Glutamatergic neuron (in vitro differentiated cells): ENCODE data around the gene TSSC4. TPM values are rescaled to one million over a fixed set of nuclear protein-coding genes. Genes with fewer than 3 reads are reported as not detected.

ENCODE experiments used
- DNase-seq: peaks from one replicate; pipeline ENCODE4 v3.0.0; 2022
- H3K27ac Mint-ChIP-seq: one replicate; pipeline ENCODE4 v1.8.0; 2020; ENCODE audit warnings: mild to moderate bottlenecking, mixed read lengths, inconsistent platforms; ENCODE audit not compliant: unreplicated experiment
- H3K27me3 Mint-ChIP-seq: one replicate; pipeline ENCODE4 v1.8.0; 2020; ENCODE audit warnings: mild to moderate bottlenecking, moderate library complexity, mixed read lengths, inconsistent platforms; ENCODE audit not compliant: unreplicated experiment
- H3K36me3 Mint-ChIP-seq: one replicate; pipeline ENCODE4 v1.8.0; 2020; ENCODE audit warnings: mild to moderate bottlenecking, mixed read lengths, inconsistent platforms; ENCODE audit not compliant: unreplicated experiment
- H3K4me1 Mint-ChIP-seq: one replicate; pipeline ENCODE4 v1.8.0; 2020; ENCODE audit warnings: mild to moderate bottlenecking, low read depth, mixed read lengths, inconsistent platforms; ENCODE audit not compliant: unreplicated experiment
- H3K4me3 Mint-ChIP-seq: one replicate; pipeline ENCODE4 v1.8.0; 2020; ENCODE audit warnings: mild to moderate bottlenecking, mixed read lengths, inconsistent platforms; ENCODE audit not compliant: unreplicated experiment
- H3K9me3 Mint-ChIP-seq: one replicate; pipeline ENCODE4 v1.8.0; 2020; ENCODE audit warnings: mild to moderate bottlenecking, moderate library complexity, mixed read lengths, inconsistent platforms; ENCODE audit not compliant: unreplicated experiment
- total RNA-seq: library from RNA; stranded (reverse); fragmentation: NEBNext Ultra II Directional; extraction: Animal tissue kit (Norgen Biotek cat#: 25700); gene quantifications from one replicate; pipeline ENCODE4 v1.2.1, GENCODE V29; 2021; ENCODE audit not compliant: unreplicated experiment
- TF ChIP-seq, protein P1 (sequence below): fragments of 200-600 bp; sonication (generic); IDR thresholded peaks from one replicate; pipeline ENCODE4 v1.5.0; 2021; ENCODE audit not compliant: partially characterized antibody, unreplicated experiment

Gene TSSC4
- total RNA-seq, 1 donor from 2014 or later = 49.7 TPM

DNA sequence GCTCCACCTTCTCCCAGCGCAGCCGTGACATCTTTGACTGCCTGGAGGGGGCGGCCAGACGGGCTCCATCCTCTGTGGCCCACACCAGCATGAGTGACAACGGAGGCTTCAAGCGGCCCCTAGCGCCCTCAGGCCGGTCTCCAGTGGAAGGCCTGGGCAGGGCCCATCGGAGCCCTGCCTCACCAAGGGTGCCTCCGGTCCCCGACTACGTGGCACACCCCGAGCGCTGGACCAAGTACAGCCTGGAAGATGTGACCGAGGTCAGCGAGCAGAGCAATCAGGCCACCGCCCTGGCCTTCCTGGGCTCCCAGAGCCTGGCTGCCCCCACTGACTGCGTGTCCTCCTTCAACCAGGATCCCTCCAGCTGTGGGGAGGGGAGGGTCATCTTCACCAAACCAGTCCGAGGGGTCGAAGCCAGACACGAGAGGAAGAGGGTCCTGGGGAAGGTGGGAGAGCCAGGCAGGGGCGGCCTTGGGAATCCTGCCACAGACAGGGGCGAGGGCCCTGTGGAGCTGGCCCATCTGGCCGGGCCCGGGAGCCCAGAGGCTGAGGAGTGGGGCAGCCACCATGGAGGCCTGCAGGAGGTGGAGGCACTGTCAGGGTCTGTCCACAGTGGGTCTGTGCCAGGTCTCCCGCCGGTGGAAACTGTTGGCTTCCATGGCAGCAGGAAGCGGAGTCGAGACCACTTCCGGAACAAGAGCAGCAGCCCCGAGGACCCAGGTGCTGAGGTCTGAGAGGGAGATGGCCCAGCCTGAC is 2.5 kb downstream of the TSSC4 start:
- H3K36me3 Mint-ChIP-seq = no peaks in the 10 kb centered on the region
- H3K9me3 Mint-ChIP-seq = peaks cover 5% of the 10 kb centered on the region
- H3K27me3 Mint-ChIP-seq = peaks cover 6% of the 10 kb centered on the region
- no peak overlapping the region for H3K27ac Mint-ChIP-seq
- TF ChIP-seq, protein P1, sequence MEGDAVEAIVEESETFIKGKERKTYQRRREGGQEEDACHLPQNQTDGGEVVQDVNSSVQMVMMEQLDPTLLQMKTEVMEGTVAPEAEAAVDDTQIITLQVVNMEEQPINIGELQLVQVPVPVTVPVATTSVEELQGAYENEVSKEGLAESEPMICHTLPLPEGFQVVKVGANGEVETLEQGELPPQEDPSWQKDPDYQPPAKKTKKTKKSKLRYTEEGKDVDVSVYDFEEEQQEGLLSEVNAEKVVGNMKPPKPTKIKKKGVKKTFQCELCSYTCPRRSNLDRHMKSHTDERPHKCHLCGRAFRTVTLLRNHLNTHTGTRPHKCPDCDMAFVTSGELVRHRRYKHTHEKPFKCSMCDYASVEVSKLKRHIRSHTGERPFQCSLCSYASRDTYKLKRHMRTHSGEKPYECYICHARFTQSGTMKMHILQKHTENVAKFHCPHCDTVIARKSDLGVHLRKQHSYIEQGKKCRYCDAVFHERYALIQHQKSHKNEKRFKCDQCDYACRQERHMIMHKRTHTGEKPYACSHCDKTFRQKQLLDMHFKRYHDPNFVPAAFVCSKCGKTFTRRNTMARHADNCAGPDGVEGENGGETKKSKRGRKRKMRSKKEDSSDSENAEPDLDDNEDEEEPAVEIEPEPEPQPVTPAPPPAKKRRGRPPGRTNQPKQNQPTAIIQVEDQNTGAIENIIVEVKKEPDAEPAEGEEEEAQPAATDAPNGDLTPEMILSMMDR = no peak
- no peak overlapping the region for H3K4me3 Mint-ChIP-seq
- peaks cover 5% of the 10 kb centered on the region for H3K4me1 Mint-ChIP-seq
- DNase-seq = no peak

DNA sequence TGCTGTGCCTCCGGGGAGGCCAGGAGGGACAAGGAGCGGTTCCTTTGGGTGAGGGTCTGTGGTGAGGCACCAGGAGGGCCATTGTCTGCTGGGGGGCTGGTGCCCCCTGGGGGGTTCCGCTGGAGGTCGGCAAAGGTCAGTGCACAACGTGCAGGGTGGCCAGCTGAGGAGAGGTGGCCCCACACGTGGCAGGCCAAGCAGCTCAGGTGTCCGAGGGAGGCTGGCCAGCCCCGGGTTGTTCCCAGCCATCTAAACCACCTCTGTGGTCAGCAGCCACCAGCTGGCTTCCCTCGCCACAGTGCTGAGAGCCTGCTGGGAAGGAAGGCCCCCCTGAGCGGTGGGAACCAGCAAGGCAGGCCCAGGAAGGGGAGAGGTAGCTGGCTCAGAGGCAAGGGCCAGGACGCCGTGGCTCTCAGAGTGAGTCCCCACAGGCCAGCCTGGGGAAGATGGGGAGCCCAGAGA is 4.2 kb downstream of the TSSC4 start:
- Mint-ChIP-seq H3K27me3 (peaks cover 6% of the 10 kb centered on the region), H3K4me3 (no peak overlapping the region), H3K36me3 (no peaks in the 10 kb centered on the region), H3K9me3 (peaks cover 2% of the 10 kb centered on the region), H3K4me1 (peaks cover 3% of the 10 kb centered on the region), H3K27ac (no peak overlapping the region)
- TF ChIP-seq, protein P1 = no peak
- DNase-seq = no peak

GRCh38 chr11:2406451-2406850 is 5.9 kb downstream of the TSSC4 start:
- Mint-ChIP-seq H3K36me3 (no peaks in the 10 kb centered on the region), H3K27me3 (peaks cover 5% of the 10 kb centered on the region), H3K4me1 (peaks cover 1% of the 10 kb centered on the region), H3K27ac (no peak overlapping the region), H3K9me3 (peaks cover 2% of the 10 kb centered on the region), H3K4me3 (no peak overlapping the region)
- DNase-seq = no peak
- TF ChIP-seq, protein P1 = no peak

GRCh38 chr11:2406878-2407410 is 6.4 kb downstream of the TSSC4 start:
- Mint-ChIP-seq H3K36me3 (no peaks in the 10 kb centered on the region), H3K27ac (no peak overlapping the region), H3K4me1 (no peaks in the 10 kb centered on the region)

More at GRCh38 chr11:2406878-2407410, 6.4 kb downstream of the TSSC4 start:
- Mint-ChIP-seq H3K27me3 (peaks cover 4% of the 10 kb centered on the region), H3K4me3 (no peak overlapping the region), H3K9me3 (peaks cover 2% of the 10 kb centered on the region)
- no peak for DNase-seq
- TF ChIP-seq, protein P1 = no peak
